GM12864 (cell line): Measurements from ENCODE around the gene BCL2L12.

Experiments
- DNase-seq: peaks from one replicate; pipeline ENCODE4 v3.0.0-alpha.2; 2011; ENCODE audit warnings: low read depth
- H3K4me3 ChIP-seq: 2 replicates; pipeline ENCODE4 v1.5.1; 2011; ENCODE audit warnings: mild to moderate bottlenecking, low read depth, low read length, control low read depth
- TF ChIP-seq, protein P1 (sequence below): IDR thresholded peaks from 2 replicates; pipeline ENCODE4 v1.5.1; 2011; ENCODE audit warnings: low read depth, mild to moderate bottlenecking, moderate library complexity, low read length, control low read depth, inconsistent platforms; ENCODE audit errors: missing control alignments

Gene BCL2L12

DNA sequence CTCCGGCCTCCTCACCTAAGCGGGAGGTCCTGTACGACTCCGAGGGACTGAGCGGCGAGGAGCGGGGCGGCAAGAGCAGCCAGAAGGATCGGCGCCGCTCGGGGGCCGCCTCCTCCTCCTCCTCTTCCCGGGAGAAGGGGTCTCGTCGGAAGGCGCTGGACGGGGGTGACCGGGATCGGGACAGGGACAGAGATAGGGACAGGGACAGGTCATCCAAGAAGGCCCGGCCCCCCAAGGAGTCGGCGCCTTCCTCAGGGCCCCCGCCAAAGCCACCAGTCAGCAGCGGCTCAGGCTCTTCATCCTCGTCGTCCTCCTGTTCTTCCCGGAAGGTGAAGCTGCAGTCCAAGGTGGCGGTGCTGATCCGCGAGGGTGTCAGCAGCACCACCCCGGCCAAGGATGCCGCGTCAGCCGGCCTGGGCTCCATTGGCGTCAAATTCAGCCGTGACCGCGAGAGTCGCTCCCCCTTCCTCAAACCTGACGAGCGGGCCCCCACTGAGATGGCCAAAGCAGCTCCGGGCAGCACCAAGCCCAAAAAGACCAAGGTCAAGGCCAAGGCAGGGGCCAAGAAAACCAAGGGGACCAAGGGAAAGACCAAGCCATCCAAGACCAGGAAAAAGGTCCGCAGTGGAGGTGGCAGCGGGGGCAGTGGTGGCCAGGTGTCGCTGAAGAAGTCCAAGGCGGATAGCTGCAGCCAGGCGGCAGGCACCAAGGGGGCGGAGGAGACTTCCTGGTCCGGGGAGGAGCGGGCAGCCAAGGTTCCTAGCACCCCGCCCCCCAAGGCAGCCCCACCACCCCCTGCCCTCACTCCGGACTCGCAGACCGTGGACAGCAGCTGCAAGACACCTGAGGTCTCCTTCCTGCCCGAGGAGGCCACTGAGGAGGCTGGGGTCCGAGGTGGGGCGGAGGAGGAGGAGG, 12.9 kb upstream of the BCL2L12 start:
- H3K4me3 ChIP-seq: no peak overlapping the region
- TF ChIP-seq, protein P1, sequence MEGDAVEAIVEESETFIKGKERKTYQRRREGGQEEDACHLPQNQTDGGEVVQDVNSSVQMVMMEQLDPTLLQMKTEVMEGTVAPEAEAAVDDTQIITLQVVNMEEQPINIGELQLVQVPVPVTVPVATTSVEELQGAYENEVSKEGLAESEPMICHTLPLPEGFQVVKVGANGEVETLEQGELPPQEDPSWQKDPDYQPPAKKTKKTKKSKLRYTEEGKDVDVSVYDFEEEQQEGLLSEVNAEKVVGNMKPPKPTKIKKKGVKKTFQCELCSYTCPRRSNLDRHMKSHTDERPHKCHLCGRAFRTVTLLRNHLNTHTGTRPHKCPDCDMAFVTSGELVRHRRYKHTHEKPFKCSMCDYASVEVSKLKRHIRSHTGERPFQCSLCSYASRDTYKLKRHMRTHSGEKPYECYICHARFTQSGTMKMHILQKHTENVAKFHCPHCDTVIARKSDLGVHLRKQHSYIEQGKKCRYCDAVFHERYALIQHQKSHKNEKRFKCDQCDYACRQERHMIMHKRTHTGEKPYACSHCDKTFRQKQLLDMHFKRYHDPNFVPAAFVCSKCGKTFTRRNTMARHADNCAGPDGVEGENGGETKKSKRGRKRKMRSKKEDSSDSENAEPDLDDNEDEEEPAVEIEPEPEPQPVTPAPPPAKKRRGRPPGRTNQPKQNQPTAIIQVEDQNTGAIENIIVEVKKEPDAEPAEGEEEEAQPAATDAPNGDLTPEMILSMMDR: no peak
- DNase-seq: no peak

DNA sequence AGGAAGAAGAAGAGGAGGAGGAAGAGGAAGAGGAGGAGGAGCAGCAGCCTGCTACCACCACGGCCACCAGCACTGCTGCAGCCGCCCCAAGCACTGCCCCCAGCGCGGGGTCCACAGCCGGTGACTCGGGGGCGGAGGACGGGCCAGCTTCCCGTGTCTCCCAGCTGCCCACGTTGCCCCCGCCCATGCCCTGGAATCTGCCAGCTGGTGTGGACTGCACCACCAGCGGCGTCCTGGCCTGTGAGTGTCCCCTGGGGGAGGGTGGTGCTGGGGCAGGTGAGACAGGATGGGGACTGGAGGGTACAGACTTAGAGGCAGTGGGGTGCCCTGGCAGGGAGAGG, 12.3 kb upstream of the BCL2L12 start:
- no peak overlapping the region for H3K4me3 ChIP-seq
- TF ChIP-seq, protein P1: no peak
- DNase-seq: no peak

DNA sequence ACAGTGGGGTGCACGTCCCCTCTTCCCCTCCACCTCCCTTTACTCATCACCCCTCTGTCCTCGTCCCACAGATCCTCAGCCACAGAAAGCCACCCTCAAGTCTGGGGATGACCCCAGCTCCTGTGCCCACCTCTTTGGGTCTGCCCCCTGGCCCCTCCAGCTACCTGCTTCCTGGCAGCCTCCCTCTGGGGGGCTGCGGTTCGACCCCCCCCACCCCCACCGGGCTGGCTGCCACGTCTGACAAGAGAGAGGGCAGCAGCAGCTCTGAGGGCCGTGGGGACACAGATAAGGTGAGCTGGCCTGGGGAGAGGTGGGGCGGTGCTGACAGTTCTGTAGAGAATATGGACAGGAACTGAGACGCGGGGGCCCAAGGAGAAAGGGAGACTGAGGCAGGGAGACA, 11.2 kb upstream of the BCL2L12 start:
- no peak overlapping the region for H3K4me3 ChIP-seq
- TF ChIP-seq, protein P1: no peak
- no peak for DNase-seq

DNA sequence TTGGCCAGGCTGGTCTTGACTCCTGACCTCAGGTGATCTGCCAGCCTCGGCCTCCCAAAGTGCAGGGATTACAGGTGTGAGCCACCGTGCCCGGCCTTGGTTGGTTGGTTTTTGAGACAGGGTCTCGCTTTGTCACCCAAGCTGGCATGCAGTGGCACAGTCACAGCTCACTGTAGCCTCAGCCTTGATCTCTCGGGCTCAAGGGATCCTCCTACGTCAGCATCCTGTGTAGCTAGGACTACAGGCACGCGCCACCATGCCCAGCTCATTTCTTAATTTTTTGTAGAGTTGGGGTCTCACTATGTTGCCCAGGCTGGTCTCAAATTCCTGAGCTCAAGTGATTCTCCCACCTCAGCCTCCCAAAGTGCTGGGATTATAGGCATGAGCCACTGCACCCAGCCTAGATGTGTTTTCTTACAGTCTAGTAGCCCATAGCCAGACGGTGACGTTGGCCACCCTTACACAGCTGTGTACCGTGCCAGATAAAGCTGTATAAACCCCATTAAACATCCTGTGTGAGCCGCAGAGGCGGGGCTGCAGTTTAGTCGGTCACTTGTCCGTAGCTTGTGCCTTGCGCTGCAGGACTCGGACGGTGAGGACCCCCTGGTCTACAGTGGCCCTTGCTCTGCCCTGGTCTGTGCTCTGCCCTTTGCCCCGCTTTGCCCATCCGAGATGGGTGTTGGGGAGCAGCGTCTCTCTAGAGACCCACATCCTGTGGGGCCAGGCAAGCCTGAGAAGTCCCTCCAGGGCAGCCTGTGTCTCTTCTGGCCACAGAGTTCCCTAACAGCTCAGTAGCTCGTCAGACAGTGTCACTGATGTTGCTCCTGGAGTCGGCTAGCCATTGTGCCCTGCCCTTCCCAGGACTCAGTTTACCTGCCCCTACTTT, 9.9 kb upstream of the BCL2L12 start:
- no peak overlapping the region for H3K4me3 ChIP-seq
- TF ChIP-seq, protein P1: no peak
- no peak for DNase-seq

- TF ChIP-seq, protein P1: no peak
- no peak for DNase-seq
- no peak overlapping the region for H3K4me3 ChIP-seq
Observed at GRCh38 chr19:49656456-49657109, 9.2 kb upstream of the BCL2L12 start.

GRCh38 chr19:49657493-49658138, 8.1 kb upstream of the BCL2L12 start:
- TF ChIP-seq, protein P1: no peak
- no peak for DNase-seq
- H3K4me3 ChIP-seq: no peak overlapping the region
